DMS53 treated with DMSO at 0.1 percent for 48 hours (cell line): ENCODE results near the gene DPP6.

ENCODE experiments used
- DNase-seq: peaks from one replicate; lab custom pipeline; 2025; ENCODE audit not compliant: unreplicated experiment; lab: John Stamatoyannopoulos, UW

The DPP6 gene

DNA sequence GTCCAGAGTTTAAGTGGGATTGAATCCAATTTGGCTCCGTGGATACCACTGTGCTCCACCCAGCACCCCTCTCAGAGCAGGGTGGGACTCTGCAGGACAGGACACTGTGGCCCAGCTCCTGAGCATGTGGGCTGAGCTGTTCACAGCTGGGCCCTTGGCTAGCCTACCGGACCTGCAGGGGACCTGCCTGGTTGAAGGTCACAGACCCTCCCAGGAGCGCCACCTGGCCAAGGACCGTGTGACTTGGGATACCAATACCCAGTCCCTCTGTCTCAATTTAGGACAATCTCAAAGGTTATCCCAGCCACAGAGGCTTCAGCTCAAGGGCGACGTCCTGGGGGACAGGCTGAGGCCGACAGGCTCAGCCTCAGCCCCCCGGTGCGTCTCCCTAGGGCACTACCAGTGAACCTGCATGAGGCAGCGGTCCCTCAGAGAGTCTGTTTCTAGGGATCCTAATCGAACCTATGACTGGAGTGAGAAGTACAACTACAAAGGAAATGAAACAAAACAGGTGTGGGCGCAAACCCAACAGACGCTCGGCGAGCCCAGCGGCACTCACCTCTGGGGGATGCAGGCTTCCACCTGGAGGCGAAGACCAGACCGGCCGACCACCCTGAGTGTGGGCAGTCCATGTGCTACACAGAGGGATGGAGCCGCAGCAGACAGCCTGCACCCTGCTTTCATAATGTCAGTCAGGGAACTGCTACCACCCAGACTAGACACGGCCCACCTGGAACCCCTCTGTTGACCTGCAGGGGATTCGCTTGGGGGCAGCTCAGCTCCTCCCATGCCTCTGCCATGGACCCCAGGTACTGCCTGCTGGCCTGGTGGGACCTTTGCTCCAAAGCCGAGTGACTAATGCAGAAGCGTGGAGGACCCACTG is 847.0 kb downstream of the DPP6 start:
- DNase-seq, result no peak

DNA sequence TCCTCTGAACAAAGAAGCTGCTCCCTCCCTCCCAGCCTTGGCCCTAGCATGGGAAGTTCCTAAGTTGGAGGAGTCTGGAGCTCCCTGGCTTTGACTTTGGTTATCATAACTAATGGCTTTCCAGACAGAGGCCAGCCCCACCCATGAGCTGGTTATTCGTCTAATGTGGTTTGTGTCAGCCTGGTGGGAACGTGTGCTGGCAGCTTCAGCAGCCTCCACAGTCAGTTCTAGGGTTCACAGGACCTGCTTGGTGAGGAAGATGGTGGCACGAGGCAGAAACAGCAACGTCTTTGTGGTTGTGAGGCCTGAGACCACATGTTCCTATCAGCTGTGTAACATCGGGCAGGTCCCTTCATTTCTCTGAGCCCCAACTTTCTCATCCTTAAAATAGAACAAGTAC is 847.7 kb downstream of the DPP6 start:
- no peak for DNase-seq

DNA sequence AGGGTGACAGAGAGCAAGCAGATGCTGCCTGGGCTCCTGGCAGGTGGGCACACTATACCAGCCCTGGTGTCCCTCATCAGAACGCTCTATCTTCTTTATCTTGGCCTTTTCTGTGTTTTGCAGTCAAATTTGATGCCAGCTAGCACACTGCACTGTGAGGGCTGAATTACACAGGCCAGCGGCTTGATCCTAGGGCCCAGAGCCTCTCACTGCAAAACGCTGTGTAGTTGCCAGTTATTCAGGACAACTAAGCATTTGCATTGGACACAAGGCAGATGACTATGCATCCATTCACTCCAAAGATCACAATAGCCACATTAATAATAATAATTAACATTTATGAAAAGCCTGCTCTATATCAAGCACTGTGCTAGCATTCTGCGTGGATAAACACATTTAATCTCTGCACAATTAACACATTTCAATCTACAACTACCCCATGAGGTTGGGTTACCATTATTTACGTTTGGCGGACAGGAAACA is 850.4 kb downstream of the DPP6 start:
- DNase-seq, result no peak

DNA sequence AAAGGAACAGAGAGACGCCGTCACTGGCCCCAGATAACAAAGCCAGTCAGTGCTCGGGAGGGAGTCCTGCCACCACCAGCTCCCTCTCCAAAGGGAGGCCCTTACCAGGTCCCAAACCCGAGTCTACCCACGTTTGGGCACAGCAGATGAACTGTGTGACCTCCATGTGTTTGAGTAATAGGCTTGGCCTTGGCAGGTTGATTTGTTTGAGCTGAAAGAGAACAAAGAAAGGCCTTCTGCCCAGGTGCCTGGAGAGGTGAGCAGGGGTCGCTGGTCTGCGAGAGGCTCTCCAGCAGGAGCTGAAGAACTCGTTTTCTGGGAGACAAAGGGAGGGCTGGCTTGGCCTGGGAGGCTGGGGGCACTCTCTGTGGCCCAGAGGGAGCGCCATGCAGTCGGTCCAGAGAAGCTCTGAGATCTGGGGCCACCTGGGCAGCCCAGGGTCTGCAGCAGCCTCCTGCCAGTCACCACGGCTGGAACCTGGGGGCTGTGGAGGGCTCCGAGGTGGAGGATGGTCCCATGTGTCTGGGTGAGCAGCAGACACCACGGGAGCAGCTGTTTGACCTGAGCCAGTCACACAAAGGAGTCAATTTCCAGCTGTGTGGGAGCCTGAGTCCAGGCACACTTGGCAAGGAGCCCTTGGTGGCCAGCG is 851.0 kb downstream of the DPP6 start:
- no peak for DNase-seq

DNA sequence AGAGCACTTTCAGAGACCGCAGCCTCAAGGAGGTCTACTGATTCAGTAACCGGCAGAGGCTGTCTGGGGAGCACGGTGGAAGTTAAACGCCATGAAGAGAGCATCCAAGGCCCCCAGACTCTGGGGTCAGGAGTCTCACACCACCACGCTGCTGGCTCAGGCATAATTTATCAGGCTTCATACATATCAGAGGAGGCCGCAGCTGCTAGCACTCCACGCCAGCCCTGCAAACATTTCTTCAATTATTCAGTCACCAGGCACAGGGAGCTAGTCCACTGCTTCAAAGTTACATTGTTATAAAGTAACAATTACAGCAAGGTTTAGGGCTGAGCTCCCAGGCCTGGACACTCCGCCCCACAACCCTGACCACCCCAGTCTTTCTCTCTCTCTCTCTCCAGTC is 852.9 kb downstream of the DPP6 start:
- DNase-seq, result no peak

DNA sequence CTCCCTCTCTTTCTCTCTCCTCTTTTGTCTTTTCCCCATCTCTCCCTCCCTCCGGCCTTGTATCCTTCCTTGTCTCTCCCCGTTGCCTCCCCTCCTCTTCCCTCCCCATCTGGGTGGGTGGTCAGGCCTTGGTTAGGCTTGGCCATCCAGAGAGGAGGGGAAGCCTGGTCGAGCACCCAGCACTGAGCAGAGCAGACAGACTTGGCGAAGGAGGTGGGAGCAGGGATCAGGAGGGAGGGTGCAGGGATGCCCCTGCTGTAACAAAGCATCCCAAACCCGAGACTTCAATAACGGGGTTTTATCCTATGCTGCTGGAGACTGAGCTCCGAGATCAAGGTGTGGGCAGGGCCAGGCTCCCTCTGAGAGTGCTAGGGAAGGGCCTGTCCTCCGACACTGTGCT is 853.4 kb downstream of the DPP6 start:
- DNase-seq, result no peak

DNA sequence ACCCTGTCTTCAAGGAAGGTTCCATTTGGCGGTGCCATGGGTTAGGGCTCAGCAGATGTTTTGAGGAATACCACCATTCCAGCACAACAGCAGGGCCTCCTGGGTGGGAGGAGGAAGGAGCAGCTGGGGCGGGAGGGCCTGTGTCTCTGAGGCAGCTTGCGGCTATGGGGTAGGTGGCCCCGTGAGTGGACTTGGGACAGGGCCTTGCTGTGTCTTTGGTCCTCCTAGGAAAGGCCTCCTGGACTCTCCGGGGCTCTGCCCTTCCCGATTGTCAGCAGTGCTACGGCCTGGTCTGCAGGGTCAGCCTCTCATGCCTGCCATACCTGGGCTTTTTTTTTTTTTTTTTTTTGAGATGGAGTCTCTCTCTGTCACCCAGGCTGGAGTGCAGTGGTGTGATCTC is 854.0 kb downstream of the DPP6 start:
- no peak for DNase-seq

DNA sequence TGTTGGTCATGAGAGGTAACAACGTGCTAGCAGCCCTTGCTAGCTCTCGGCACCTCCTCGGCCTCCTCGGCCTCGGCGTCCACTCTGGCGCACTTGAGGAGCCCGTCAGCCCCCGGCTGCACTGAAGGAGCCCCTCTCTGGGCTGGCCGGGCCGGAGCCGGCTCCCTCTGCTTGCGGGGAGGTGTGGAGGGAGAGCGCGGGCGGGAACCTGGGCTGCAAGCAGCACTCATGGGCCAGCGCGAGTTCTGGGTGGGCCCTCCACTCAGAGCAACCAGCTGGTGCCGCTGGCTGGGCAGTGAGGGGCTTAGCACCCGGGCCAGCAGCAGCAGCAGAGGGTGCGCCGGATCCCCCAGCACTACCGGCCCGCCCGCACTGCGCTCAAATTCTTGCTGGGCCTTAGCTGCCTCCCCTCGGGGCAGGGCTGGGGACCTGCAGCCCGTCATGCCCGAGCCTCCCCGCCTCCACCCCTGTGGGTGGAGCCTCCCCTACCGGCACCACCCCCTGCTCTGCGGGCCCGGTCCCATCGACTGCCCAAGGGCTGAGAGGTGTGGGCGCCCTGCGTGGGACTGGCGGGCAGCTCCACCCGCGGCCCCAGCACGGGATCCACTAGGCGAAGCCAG is 854.6 kb downstream of the DPP6 start:
- no peak for DNase-seq

DNA sequence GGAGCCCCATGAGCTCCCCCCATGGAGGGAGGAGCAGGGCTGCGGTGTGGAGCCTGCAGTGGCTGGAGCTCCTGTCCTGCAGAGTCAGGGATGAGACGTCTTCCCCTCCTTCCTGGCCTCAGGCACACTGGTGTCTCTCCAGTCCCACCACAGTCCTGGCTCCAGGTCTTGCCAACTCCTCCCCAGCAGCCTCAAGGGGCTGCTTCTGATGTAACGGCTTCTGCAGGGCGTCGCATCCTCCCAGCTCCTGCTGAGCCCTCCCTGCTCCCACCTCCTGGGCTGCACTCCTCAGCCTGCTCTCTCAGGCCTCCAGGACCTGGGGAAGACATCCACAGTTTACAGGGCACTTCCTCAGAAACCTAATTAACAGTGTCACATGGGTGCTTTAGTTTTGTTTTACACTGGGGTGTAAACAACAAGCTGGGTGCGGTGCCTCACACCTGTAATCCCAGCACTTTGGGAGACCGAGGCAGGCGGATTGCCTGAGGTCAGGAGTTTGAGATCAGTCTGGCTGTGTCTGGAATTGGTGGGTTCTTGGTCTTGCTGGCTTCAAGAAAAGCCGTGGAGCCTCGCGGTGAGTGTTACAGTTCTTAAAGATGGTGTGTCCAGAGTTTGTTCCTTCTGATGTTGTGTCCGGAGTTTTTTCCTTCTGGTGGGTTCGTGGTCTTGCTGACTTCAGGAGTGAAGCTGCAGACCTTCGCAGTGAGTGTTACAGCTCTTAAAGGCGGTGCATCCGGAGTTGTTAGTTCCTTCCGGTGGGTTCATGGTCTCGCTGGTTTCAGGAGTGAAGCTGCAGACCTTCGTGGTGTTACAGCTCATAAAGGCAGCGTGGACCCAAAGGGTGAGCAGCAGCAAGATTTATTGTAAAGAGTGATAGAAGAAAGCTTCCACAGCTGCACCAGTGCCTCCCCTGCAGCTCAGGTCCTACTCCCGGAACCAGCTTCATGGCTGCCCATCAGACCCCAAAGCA is 855.7 kb downstream of the DPP6 start:
- no peak for DNase-seq

DNA sequence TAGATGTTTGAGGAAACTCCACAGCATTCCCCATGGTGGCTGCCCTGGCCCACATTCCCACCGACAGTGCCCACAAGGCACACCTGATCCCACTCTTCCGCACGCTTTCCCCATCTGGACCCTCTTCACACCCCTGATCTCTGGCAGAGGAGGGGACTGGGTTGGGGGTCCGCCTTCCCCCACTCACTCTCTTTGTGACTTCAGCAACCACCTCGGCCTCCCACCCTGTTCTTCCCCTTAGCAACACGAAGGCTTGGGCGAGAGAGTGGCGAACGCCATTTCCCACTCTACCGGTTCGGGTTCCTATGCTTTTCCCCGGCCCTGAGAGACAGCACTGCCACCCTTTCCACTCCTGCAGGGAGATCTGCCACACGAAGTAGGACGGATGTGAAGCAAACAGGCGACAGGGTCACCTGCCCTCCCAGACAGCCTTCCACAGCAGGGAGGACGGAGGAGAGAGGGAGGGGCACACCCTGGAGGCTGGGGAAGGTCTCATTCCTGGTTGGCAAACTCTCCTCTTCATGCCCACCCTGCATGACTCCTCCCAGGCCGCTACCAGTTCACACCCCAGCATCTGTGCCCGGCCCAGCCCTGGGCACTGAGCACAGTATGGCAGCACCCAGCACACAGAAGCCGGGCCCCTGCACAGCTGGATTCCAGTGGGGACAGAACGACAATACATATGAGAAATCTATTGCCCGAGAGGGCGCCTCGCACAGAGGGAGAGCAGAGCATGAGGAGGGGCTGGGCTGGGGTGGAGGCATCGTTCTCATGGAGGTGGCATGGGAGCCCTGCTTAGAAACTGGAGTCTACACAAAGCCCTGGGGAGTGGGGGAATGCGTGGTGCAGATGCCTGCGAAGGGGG is 857.3 kb downstream of the DPP6 start:
- no peak for DNase-seq

DNA sequence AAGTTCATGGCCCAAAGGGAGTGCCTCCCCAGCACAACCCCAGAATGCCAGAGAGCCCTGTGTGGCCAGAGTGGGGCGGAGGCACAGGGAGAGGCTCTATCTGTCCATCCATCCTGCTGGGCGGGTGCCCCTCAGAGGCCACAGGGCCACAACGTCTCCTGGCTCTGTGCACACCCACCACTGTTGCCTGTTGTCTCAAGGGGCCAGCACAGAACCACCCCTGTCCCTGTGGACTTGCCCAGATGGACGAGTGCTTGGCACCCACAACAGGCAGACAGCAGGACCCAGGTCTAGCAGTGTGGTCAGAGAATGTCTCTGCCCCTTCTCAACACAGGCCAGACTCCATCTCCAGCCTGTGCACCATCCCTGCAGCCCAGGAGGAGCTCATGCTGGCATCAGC is 857.9 kb downstream of the DPP6 start:
- DNase-seq, result no peak

DNA sequence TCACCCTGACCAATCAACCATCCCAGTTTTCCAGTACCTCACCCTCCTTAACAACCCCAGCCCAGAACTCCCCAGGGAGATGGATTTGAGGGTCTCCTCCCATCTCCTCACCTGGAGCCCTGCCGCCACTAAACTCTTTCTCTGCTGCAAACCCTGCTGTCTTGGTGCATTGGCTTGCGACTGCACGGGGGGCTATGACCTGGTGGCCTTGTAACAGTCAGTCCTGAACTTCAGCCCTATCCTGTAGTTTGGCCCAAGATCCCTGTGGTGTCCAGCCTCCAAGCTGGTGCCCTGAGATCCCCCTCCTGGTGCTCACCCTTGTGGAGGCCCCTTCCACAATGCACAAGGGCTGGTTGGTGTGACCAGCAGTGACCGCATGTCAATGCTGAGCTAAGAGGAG is 858.8 kb downstream of the DPP6 start:
- DNase-seq, result no peak

DNA sequence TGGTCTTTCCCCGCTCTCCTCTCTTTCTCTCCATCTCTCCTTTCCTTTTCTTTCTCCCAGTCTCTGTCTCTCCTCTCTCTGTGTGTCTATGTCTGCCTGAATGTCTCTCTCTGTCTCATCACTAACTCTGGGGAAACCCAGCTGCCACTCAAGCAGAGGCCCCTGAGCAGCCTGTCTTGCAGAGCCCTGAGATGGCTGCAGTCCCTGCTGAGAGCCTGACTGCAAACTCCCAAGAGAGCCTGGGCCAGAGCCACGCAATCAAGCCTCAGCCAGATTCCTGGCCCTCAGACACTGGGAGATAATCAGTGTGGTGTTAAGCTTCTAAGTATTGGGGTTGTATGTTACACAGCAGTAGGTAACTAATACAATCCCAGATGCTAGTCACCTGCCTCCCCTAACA is 859.2 kb downstream of the DPP6 start:
- DNase-seq, result no peak

DNA sequence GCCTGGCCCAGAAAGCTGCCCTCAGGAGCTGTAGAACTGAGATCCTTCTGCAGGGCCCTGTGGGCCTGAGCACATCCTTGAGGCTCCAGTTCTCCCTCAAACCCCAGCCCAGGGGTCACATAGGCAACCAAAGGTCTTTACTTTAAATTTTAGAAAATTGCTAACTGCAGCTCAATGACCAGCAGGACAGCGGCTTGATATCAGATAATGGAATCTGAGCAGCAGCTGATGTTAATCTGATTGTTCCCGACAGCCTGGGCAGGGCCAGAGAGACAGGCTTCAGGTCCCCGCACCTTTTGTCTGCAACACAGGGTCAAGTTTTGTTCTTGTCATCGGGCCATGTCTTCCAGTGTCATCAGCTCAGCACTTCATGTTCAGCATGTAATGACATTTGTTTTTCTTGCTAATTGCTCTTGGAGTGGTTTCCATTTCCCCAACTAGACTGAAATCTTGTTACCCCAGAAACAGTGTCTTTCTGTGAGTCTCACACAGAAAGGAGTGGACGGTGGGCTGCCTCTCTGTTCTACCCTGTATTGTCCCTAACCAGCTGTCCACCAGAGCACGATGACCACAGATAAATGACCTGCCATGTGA is 859.8 kb downstream of the DPP6 start:
- DNase-seq, result no peak

DNA sequence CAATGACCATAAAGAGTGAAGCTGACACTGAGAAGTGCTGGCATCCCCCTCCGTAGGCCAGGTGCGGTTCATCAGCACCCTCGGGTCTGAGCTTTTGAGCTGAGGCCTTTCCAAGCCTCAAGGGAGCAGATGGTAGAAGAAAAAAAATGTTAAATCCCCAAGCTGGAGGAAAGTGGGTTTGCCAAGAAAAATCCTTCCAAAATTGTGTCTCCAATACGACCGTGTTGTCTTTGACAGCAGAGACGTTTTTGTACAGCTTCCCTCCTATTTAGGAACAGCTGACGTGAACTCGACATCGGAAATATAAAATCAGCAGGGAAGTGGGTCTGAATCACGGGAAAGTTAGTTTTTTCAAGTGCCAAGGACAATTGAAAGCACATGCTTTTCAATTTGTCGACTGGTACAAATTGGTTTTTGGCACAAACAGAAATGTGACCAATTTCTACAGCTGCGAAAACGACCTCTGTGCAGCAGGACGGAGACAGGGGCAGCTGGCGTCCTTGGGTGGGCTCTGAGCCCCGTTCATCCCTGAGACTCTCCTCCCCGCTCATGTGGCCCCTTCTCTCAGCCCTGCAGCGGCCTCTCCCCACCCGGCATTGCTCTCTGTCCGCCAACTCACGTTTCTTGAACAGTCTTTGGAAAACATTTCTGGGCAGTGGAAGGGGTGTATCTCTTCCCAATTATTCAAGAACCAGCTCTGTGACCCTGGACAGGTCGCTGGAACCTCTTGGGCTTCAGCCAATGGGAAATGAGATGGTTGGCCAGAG is 860.9 kb downstream of the DPP6 start:
- DNase-seq, result no peak

DNA sequence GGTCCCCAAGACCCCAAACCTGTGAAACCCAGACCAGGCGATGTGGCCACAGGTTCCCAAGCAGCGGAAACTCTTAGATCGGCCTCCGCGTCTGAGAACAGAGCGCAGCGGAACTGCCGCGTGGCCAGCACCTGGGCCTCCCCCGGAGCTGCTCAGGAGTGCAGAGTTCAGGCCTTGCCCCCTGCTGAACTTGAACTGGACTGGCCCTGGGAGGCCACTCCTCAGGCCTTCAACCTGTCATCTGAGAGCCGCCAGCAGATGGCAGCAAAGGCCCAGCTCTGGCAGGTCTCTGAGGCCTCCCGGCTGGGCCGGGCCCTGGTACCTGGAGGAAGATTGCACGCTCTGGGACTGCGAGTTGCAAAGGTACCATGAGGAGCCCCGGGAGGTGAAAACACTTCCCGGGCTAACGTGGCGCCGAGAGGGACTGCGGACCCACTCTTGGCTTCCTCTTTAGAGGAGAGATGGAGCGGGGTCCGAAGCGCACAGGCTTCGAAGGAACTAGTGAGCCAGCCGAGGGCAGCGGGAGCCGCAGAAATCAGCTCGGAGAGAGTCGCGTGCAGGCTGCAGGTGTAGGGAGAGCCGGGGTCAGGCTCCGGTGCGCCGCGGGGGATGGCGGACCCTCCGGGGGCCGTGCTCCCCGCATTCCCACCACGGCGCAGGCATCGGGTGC is 861.6 kb downstream of the DPP6 start:
- peak; percentile 53 for DNase-seq

DNA sequence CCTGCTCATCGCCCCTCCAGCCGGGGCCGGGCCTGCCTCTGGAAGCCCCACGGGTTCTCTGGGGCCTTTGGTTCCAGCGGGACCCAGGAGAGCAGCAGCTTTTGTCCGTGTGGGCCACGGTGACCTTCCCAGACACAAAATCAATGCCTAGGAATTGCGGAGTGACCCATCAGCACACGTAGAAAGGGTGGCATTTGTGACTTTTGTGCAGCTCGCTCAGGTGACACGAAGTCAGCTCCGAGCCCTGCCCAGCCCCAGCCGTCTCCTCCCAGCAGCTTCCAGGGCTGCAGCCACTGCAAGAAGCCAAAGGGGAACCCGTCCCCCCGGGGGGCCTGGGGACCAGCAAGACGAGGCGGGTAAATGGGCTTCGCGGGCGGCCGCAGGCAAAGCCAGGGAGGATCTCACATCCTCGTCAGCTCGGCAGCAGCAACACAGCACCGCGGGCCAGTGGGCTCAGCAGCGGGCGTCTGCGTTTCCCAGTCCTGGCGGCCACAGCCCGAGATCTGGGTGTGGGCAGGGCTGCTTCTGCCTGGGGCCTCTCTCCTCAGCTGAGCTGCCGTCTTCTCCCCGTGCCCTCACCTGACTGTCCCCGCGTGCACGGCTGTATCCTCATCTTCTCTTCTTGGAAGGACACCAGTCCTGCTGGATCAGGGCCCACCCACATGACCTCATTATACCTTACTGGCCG is 862.3 kb downstream of the DPP6 start:
- DNase-seq, result no peak

DNA sequence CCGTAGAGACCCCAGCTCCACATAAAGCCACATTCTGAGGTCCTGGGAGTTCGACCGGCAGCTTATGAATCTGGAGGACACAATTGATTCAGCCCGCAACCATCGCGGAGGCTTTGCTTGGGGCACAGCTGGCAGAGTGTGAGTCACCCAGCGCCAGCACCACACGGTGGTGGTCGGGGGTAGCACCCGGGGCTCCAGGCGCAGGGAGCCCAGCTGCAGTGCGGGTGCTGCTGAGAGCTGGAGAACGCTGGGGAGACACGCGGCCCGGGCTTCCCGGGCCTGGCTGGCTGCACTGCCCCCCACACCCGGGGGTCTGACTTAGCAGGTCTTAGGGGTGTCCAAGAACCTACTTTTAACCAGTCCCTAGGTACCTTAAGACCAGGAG is 862.8 kb downstream of the DPP6 start:
- DNase-seq, result no peak
